Mononuclear cell (primary cell): ENCODE data around the gene IQCH. TPM values are rescaled to one million over a fixed set of nuclear protein-coding genes. Genes with fewer than 3 reads are reported as not detected.

Source experiments
- H3K27me3 ChIP-seq: 2 replicates; pipeline ENCODE4 v1.6.0; 2011; ENCODE audit warnings: low read length, control low read depth; ENCODE audit not compliant: insufficient read depth
- H3K4me1 ChIP-seq: 2 replicates; pipeline ENCODE4 v1.5.1; 2011; ENCODE audit warnings: mild to moderate bottlenecking, low read length, control low read depth; ENCODE audit not compliant: insufficient read depth
- H3K4me3 ChIP-seq: 2 replicates; pipeline ENCODE4 v1.5.1; 2011; ENCODE audit warnings: mild to moderate bottlenecking, low read length, moderate library complexity
- H3K9me3 ChIP-seq: 2 replicates; pipeline ENCODE4 v1.5.1; 2011; ENCODE audit warnings: low read depth, mild to moderate bottlenecking, control low read depth, low read length
- total RNA-seq: library from RNA; depleted of rRNA; stranded (reverse); fragments of >200 nt; gene quantifications from one replicate; pipeline ENCODE4 v1.2.3, GENCODE V29; 2012

Gene IQCH
- total RNA-seq, 1 donor: 0.42 TPM

DNA sequence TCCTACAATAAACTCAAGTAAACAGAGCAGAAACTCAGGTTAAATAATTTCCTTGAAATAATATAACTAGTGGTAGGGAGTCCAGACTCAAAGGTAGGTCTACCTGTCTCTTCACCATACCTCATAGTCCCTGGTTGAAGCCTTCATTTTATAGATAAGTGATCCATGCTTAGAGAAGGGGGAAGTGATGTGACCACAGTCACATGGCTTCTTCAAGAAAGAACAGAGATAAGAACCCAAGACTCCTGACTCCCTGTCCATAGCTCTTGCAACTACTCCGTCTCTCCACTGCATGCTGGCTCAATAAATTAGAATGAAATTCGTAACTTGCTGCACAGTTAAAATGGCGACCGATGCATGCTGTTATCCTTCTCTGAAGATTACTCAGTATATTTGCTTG is 255.3 kb downstream of the IQCH start:
- Histone ChIP-seq H3K9me3 (no peaks in the 10 kb centered on the region), H3K4me1 (peaks cover 22% of the 10 kb centered on the region), H3K4me3 (no peak overlapping the region), H3K27me3 (no peaks in the 10 kb centered on the region)

DNA sequence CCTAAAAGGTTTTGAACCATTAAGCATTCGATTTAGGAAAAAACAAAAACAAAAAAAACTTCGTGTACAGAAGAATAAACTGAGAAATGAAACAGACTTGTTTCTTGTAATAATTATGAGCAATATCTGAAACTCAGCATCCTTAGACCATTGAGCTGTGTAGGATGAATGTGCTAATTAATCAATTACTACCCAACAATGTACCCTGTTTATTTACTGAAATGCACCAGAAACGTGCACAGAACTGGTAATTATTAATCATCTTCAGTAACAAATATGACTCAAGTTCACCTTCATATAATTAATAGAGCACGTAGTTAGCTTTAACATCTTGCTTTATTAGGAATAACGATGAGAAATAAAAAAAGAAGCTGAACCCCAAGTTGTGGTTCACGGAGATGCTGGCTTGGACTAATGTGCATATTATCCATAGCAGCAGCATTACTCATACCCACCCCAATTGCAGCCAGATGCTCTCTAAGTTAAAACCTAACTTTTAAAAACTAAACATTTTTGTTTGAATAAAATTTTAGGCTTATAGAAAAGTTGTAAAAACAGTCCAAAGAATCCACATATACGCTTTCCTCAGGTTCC is 256.1 kb downstream of the IQCH start:
- H3K9me3 ChIP-seq: no peaks in the 10 kb centered on the region
- H3K27me3 ChIP-seq: no peaks in the 10 kb centered on the region
- H3K4me3 ChIP-seq: no peak overlapping the region
- peaks cover 20% of the 10 kb centered on the region for H3K4me1 ChIP-seq

DNA sequence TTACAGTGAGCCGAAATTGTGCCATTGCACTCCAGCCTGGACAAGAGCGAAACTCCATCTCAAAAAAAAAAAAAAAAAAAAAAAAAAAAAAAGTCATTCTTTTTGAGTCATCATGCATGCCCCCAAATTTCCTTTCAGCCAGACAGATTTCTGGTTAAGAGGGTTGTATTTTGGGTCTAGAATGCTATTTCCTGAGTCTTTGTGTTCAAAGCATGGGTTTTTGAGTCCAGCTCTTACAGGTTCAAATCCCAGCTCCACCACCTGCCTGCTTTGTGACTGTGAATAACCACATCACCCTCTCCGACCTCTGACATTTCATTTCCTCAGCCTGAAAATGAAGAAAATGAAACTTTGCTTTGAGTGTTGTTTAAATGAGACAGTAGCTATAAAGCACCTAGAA is 257.0 kb downstream of the IQCH start:
- Histone ChIP-seq H3K4me3 (no peak overlapping the region), H3K9me3 (no peaks in the 10 kb centered on the region), H3K4me1 (peaks cover 12% of the 10 kb centered on the region), H3K27me3 (no peaks in the 10 kb centered on the region)

DNA sequence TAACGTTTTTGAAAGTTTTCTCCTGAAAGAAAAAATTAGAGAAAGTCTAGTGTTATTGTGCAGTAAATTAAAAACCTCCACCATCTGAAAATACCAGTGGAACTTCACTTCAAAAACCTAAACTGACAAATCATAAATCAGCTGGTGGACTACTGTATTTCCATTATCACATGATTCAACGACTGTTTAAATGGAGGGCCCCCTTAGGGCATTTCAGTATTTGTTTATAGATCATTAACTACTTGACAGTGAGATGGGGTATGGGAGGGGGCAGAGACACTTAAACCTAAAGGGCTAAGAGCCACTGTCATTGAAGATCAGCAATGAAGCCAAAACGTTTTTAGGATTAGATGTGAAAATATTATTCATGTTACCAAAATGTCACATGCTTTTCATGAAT is 257.6 kb downstream of the IQCH start:
- Histone ChIP-seq H3K4me3 (no peak overlapping the region), H3K9me3 (no peaks in the 10 kb centered on the region), H3K4me1 (peaks cover 6% of the 10 kb centered on the region), H3K27me3 (no peaks in the 10 kb centered on the region)

DNA sequence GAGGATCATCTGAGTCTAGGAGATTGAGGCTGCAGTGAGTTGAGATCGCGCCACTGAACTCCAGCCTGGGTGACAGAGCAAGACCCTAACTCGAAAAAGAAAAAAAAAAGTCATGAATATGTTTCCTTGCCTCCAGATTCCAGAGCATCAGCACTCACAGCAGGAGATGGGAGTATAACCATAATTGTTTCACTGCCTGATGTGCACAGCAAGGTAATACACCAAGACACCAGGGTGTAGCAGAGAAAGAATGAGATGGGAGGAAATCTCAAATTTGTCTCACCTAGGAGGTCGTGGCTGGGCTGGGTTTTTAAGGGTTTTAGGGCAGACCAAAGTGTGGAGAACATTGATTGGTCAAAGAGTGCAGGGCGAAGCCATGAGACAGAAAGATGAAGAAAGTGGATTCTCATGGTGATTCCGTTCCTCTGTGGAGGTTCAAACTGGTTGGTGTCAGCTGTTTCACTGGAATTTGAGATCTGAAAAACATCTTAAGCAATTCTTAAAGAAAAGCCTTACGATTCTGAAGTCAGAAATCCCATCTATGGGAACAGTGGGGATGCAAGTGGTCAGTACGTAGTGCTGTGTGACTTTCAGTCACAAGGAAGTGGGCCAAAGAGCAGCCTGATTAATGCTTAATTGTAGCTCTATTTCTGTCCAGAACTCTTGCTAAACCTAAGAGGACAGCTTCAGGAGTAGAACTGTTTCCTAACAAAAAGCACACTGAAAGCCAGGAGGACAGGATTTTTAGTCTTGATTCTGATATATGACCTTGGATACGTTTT is 258.5 kb downstream of the IQCH start:
- Histone ChIP-seq H3K27me3 (no peaks in the 10 kb centered on the region), H3K4me1 (no peaks in the 10 kb centered on the region), H3K9me3 (no peaks in the 10 kb centered on the region), H3K4me3 (no peak overlapping the region)

DNA sequence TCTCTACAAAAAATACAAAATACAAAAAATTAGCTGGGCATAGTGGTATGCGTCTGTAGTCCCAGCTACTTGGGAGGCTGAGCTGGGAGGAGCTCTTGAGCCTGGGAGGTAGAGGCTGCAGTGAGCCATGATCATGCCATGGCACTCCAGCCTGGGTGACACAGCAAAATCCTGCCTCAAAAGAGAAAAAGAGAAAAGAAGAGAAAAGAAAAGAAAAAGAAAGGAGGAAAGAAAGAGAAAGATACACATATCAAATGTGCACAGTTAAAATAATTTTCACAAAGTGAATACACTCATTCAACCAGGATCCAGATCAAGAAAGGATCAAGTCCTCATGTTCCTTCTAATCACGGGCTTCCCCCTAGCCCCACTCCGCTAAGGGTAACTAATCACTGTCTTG is 260.5 kb downstream of the IQCH start:
- Histone ChIP-seq H3K9me3 (no peaks in the 10 kb centered on the region), H3K4me1 (peaks cover 11% of the 10 kb centered on the region), H3K4me3 (no peak overlapping the region), H3K27me3 (no peaks in the 10 kb centered on the region)

DNA sequence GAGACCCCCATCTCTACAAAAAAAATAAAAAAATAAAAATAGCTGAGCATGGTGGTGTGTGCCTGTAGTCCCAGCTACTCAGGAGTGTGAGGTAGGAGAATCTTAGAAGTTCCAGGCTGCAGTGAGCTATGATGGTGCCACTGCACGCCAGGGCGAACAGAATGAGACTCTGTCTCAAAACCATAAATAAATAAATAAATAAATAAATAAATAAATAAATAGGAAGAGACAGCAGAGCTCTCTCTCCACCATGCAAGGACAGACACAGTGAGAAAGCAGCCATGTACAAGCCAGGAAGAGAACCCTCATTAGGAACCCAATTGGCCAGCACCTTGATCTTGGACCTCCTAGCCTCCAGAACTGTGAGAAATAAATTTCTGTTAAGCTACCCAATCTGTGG is 261.0 kb downstream of the IQCH start:
- H3K9me3 ChIP-seq: no peaks in the 10 kb centered on the region
- no peak overlapping the region for H3K4me3 ChIP-seq
- H3K4me1 ChIP-seq: peaks cover 14% of the 10 kb centered on the region
- H3K27me3 ChIP-seq: no peaks in the 10 kb centered on the region

DNA sequence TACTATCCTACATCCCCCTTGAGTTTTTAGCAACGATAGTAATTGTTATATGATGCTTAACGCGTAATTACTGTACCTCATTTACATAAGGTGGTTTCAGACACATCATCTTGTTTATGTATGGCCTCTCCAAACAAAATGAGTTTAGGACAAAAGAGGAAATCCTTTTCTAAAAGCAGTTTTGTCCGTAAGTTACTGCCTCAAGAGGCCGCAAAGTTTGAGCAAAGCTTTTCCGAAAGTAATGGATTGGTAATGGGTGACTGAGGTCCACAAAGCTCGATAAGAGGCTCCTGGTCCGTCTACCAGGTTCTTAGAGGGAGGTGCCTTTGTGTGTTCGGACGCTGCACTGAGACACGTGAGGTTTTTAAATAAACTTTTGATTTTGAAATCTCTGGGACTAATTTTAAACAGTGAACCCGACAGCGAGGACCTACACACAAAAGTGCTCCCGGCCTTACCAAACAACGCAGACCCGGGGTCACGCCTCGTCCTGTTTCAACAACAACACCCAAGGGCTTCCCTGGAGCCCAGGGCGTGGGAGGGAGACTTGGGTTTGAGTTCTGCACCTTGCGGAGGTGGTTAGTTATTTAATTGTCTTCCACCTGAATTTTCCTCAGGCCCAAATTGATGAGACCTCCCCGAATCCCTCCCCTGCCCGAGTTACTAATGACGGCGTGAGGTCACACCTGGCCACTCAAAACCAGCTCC is 265.9 kb downstream of the IQCH start:
- H3K4me1 ChIP-seq: peaks cover 26% of the 10 kb centered on the region
- H3K4me3 ChIP-seq: peak overlapping the region; percentile 76

DNA sequence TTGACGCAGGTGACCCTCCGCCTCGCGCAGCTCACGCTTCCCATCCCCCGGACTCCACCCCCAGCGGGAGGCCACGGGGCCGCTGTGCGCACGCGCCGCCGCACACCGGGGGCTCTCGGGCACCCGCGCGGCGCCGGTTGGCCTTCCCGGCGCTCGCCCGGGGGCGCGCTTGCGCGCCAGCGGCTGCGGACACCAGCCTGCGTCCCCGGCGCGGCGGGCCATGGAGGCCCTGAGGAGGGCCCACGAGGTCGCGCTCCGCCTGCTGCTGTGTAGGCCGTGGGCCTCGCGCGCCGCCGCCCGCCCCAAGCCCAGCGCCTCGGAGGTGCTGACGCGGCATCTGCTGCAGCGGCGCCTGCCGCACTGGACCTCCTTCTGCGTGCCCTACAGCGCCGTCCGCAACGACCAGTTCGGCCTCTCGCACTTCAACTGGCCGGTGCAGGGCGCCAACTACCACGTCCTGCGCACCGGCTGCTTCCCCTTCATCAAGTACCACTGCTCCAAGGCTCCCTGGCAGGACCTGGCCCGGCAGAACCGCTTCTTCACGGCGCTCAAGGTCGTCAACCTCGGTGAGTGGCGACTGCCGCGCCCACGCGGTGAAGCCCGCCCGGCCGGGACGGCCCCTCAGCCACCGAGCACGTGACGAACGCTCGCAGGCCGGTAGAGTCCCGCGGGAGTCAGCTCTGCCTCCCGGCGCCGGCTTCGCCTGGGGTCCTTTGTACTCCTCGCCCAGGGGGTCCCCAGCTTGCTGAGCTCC is 266.6 kb downstream of the IQCH start, which contains the start of gene C15orf61:
Gene C15orf61, plus strand, starts transcription at position 103 of the 754 bp plus-strand sequence. Its CDS starts 118 bp downstream, at position 221.
- Histone ChIP-seq H3K4me1 (peaks cover 26% of the 10 kb centered on the region), H3K4me3 (peak within 1 kb of the TSS; percentile 76), H3K9me3 (no peaks in the 10 kb centered on the region), H3K27me3 (no peaks in the 10 kb centered on the region)

More for the DNA sequence above, 265.9 kb downstream of the IQCH start:
- Histone ChIP-seq H3K9me3 (no peaks in the 10 kb centered on the region), H3K27me3 (no peaks in the 10 kb centered on the region)

DNA sequence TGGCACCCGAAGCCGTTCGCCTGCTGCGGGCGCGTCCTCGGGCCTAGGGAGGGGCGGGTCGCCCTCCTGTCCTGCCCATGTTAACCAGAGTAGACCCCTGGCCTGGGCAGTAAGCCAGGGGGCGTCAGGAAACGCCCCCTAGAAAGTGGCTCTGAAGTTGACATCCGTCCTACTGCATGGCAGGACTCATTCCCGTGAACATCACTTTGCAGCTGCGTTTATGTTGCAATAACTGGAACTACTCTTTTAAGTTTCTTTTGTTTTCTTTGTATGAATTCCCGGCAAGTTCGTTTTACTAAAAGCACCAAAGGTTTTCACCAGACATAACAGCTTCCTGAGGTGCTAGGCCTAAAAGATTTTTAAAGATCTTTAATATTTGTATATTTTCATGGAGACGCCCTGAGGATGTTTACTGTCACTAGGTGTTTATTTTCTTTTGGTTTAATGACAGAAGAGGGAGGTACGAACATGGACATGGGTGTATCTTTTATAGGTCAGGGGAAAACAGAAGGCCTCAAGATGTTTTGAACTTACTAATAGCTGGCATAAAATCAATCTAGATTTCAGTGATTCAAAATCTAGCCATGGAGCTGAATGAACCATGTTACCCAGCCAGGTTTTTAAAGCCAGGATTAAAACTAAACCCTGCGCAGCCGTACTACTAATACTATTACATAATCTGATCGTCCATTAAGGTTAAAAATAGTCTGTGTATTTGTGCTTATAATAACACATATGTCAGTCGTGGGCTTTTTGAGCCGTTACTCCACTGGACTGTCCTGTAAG is 267.4 kb downstream of the IQCH start:
- H3K4me3 ChIP-seq: peak overlapping the region; percentile 76
- peaks cover 26% of the 10 kb centered on the region for H3K4me1 ChIP-seq
- no peaks in the 10 kb centered on the region for H3K9me3 ChIP-seq
- no peaks in the 10 kb centered on the region for H3K27me3 ChIP-seq

DNA sequence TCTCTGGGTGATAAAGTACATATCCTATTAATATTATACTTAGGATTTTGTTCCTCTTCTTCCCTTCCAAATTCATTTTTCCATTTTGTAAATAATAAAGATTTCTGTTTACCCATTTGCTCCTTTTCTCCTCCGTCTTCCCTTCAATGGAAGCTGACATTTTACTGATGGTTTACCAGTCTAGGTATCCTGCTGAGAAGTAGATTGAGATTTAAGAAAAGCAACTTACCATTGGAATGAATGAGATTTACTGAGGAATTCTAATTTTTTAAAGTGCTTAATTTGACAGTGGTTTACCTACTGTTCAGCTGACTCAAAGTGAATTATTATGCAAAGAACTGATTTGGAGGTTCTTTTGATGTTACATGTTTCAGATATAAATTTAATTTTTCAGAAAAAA is 268.7 kb downstream of the IQCH start:
- H3K27me3 ChIP-seq: no peaks in the 10 kb centered on the region
- no peak overlapping the region for H3K4me3 ChIP-seq
- H3K9me3 ChIP-seq: no peaks in the 10 kb centered on the region
- H3K4me1 ChIP-seq: peaks cover 26% of the 10 kb centered on the region

DNA sequence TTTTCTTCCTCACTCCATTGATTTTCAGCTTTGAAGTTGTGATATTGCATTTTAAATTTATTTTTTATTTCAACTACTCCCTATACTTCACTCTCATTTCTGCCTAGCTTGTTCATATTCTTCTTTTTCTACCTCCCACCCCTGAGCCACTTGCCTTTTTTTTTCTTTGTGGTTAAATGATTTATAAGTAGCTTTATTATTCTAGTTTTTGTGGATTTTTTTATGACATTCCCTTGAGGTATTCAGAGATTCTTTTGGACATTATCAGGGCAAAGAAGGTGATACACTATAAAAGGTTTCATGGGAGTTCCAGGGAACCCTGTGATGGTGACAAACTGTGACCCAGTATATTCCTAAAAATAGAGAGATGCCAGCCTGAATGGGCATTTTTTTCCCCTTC is 269.6 kb downstream of the IQCH start:
- H3K27me3 ChIP-seq: no peaks in the 10 kb centered on the region
- peaks cover 19% of the 10 kb centered on the region for H3K4me1 ChIP-seq
- no peak overlapping the region for H3K4me3 ChIP-seq
- H3K9me3 ChIP-seq: no peaks in the 10 kb centered on the region

DNA sequence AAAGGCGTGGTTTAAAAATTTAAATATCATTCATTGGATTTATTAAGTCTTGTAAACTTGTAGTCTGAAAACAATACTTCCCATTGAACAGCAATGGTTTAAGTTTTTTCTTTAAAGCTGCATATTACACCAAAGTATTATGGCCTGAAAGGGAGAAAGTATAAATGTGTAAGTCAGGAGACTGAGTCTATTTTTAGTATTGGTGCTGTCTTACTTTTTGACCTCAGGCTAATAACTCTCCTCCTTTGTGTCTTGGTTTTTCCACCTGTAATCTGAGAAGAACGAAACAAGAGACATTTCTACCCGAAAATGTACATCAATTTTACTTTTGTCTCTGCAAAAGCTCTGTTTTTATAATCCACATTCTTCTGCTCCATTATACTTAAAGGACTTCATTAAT is 273.9 kb downstream of the IQCH start:
- Histone ChIP-seq H3K4me3 (no peak overlapping the region), H3K4me1 (no peaks in the 10 kb centered on the region), H3K27me3 (no peaks in the 10 kb centered on the region), H3K9me3 (no peaks in the 10 kb centered on the region)

DNA sequence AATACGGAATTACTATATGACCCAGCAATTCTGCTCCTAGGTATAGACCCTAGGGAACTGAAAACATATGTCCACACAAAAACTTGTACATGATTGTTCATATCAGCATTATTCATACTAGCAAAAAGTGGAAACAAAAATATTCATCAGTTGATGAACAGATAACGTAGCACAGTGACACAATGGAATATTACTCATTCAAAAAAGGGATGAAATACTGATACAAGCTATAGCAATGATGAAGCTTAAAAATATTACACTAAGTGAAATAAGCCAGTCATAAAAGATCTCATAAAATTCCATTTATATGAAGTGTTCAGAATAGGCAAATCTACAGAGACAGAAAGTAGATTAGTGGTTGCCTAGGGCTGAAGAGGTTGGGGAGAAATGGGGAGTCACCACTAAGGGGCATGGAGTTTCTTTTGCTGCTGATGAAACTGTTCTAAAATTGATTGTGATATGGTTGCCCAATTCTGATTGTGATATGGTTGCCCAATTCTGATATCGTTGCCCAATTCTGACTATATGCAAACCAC is 276.9 kb downstream of the IQCH start:
- Histone ChIP-seq H3K27me3 (no peaks in the 10 kb centered on the region), H3K9me3 (no peaks in the 10 kb centered on the region), H3K4me3 (no peak overlapping the region), H3K4me1 (no peaks in the 10 kb centered on the region)
